B cell (primary cell): ENCODE results near the gene MALRD1. TPM values are rescaled to one million over a fixed set of nuclear protein-coding genes. Genes with fewer than 3 reads are reported as not detected.

Experiments used
- ATAC-seq: fragments of 200-7000 bp; cut with Tn5 transposase; one replicate; pipeline ENCODE4 v1.10.0; 2021; ENCODE audit warnings: low read depth, mild to moderate bottlenecking, moderate number of reproducible peaks, moderate library complexity
- CTCF ChIA-PET: fragments of 350-600 bp; sonication (Branson Sonifier 250); formaldehyde crosslinking; loops from one replicate; lab custom pipeline; 2021; ENCODE audit warnings: antibody characterized with exemption, inconsistent platforms; lab: Charles Lee
- POLR2A ChIA-PET: fragments of 350-600 bp; sonication (Branson Sonifier 250); formaldehyde crosslinking; loops from one replicate; lab custom pipeline; 2021; ENCODE audit warnings: antibody characterized with exemption; lab: Charles Lee
- DNase-seq: peaks from one replicate; pipeline ENCODE4 v3.0.0; 2013
- H2AFZ ChIP-seq: 2 replicates; pipeline ENCODE4 v1.6.1; 2012; ENCODE audit warnings: mild to moderate bottlenecking, low read depth, low read length; ENCODE audit not compliant: insufficient read depth, poor library complexity, severe bottlenecking
- H3K27ac ChIP-seq, 2 donors: 1 replicate in 1 of 2; 2 replicates in 1 of 2; pipeline ENCODE4 v1.5.1; 2012 to 2013; ENCODE audit warnings: low read length in 2 of 2, mild to moderate bottlenecking in 2 of 2, moderate library complexity in 1 of 2
- H3K27me3 ChIP-seq, 4 experiments: fragments of 200-600 bp in 1 of 4; sonication (generic) in 1 of 4; replicated peaks in 1 of 4; 1 replicate in 2 of 4; 2 replicates in 2 of 4; pipeline versions ENCODE4 v1.6.1 to v1.7.0; 2013 to 2016; ENCODE audit warnings: low read length in 3 of 4, mild to moderate bottlenecking in 2 of 4, mixed read lengths in 1 of 4, moderate library complexity in 1 of 4; ENCODE audit not compliant: insufficient read depth in 4 of 4, control insufficient read depth in 3 of 4; ENCODE audit errors: control extremely low read depth in 1 of 4
- H3K36me3 ChIP-seq, 2 experiments: replicated peaks in 1 of 2; 1 replicate in 1 of 2; 2 replicates in 1 of 2; pipeline versions ENCODE4 v1.6.1 to v1.7.1; 2013; ENCODE audit warnings: low read length in 1 of 2; ENCODE audit not compliant: insufficient read depth in 2 of 2, control insufficient read depth in 1 of 2; ENCODE audit errors: control extremely low read depth in 1 of 2, extremely low read depth in 1 of 2
- H3K4me1 ChIP-seq, 2 donors: fragments of 200-600 bp in 1 of 2; sonication (generic) in 1 of 2; 1 replicate in 1 of 2; 2 replicates in 1 of 2; pipeline versions ENCODE4 v1.5.1 to v1.6.1; 2013 to 2017; ENCODE audit warnings: low read length in 2 of 2; ENCODE audit not compliant: control insufficient read depth in 2 of 2, insufficient read depth in 2 of 2
- H3K4me2 ChIP-seq: replicated peaks from 2 replicates; pipeline ENCODE3; 2012; ENCODE audit warnings: mild to moderate bottlenecking, low read depth, low read length; ENCODE audit not compliant: poor library complexity, severe bottlenecking
- H3K4me3 ChIP-seq, 5 experiments: fragments of 200-600 bp in 1 of 5; sonication (generic) in 1 of 5; 1 replicate in 3 of 5; 2 replicates in 2 of 5; pipeline versions ENCODE4 v1.5.1 to v1.7.0; 2011 to 2016; ENCODE audit warnings: low read length in 4 of 5, mild to moderate bottlenecking in 4 of 5, low read depth in 2 of 5, control low read depth in 1 of 5, moderate library complexity in 1 of 5; ENCODE audit not compliant: insufficient read depth in 1 of 5; ENCODE audit errors: control extremely low read depth in 1 of 5, extremely low read depth in 1 of 5
- H3K79me2 ChIP-seq: fragments of 200-600 bp; sonication (generic); one replicate; pipeline ENCODE4 v1.6.0; 2016; ENCODE audit warnings: low read length; ENCODE audit not compliant: control insufficient read depth, insufficient read depth
- H3K9ac ChIP-seq: fragments of 200-600 bp; sonication (generic); 2 replicates; pipeline ENCODE4 v1.6.1; 2017; ENCODE audit warnings: mild to moderate bottlenecking, low read length, moderate library complexity
- H3K9me3 ChIP-seq, 3 donors: one replicate each; pipeline versions ENCODE4 v1.6.1 to v1.7.1; 2013; ENCODE audit warnings: low read length in 2 of 3; ENCODE audit not compliant: control insufficient read depth in 2 of 3, insufficient read depth in 1 of 3; ENCODE audit errors: control extremely low read depth in 1 of 3
- H4K20me1 ChIP-seq: 2 replicates; pipeline ENCODE4 v1.6.0; 2012; ENCODE audit warnings: mild to moderate bottlenecking, low read length; ENCODE audit not compliant: insufficient read depth, control insufficient read depth, poor library complexity, severe bottlenecking
- H3K27ac Mint-ChIP-seq: one replicate; pipeline ENCODE4 v1.8.0; 2021; ENCODE audit warnings: mixed read lengths
- H3K27me3 Mint-ChIP-seq: one replicate; pipeline ENCODE4 v1.8.0; 2021; ENCODE audit warnings: mixed read lengths
- H3K4me1 Mint-ChIP-seq: one replicate; pipeline ENCODE4 v1.8.0; 2021; ENCODE audit warnings: mixed read lengths
- H3K4me3 Mint-ChIP-seq: one replicate; pipeline ENCODE4 v1.8.0; 2021; ENCODE audit warnings: mixed read lengths
- H3K9me3 Mint-ChIP-seq: one replicate; pipeline ENCODE4 v1.8.0; 2022; ENCODE audit warnings: mixed read lengths; ENCODE audit not compliant: insufficient read depth
- EZH2 ChIP-seq: IDR thresholded peaks from 2 replicates; pipeline ENCODE4 v1.6.1; 2012; ENCODE audit warnings: borderline replicate concordance, low read depth, mild to moderate bottlenecking, moderate library complexity, low read length; ENCODE audit not compliant: insufficient read depth, poor library complexity, severe bottlenecking
- WGBS: methylation state at CpG from one replicate; pipeline ENCODE4 v1.1.5; 2013; ENCODE audit warnings: missing lambda C conversion rate; ENCODE audit not compliant: insufficient coverage; 5-methylcytosine and 5-hydroxymethylcytosine counted together
- intact Hi-C: fragments of 100-400 bp; cut with micrococcal nuclease; formaldehyde crosslinking; loops from one replicate; pipeline ENCODE4 v1.10.0; 2022
- polyA plus RNA-seq: library from polyadenylated mRNA; depleted of rRNA; stranded (reverse); fragments of >200 nt; gene quantifications from 2 replicates; pipeline ENCODE4 v1.2.3, GENCODE V29; 2012
- total RNA-seq, 2 donors: library from RNA; stranded (reverse); fragments of 120-200 nt in 1 of 2; gene quantifications; 1 replicate in 1 of 2; 2 replicates in 1 of 2; pipeline versions ENCODE4 v1.2.3 to v1.2.4, GENCODE V29; 2013 to 2022
- TF ChIP-seq, protein P1 (sequence below): fragments of 200-600 bp; IDR thresholded peaks from one replicate; pipeline ENCODE4 v1.8.0; 2022; ENCODE audit warnings: antibody characterized with exemption, mild to moderate bottlenecking

The MALRD1 gene
- total and polyA plus RNA-seq, 2 donors (not counting 1 experiment from before 2014, with no cell fraction given) = not detected

DNA sequence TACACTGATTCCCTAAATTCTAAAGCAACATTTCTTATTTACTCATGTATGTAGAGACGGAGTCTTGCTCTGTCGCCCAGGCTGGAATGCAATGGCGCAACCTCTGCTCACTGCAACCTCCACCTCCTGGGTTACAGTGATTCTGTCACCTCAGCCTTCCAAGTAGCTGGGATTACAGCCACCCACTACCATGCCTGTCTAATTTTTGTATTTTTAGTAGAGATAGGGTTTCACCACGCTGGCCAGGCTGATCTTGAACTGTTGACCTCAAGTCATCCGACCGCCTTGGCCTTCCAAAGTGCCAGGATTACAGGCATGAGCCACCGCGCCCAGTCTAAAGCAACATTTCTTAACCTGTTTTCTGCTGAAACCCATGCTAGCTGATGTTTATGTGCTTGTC is 540.0 kb downstream of the MALRD1 start:
- intact Hi-C loops = no loop called here
- 100% methylated on average over 4 of the region's 8 CpGs for WGBS

DNA sequence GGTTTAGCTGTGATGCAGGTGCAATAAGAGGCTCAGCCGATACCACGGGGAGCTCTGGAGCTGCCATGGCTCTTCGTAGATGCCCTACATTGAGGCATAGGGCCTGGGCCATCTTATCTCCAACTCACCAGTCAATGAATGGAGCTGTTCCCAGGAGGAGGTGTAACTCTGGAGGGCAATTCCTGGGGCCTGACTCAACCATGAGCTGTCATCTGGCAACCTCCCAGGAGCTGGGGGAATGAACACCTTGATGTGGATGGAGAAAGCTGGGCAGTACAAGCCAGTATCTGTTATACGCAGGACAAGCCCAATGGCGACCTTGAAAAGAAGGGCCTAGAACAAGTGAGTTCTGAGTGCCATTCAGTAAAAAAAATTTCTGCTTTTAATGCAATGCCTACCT is 543.7 kb downstream of the MALRD1 start:
- Mint-ChIP-seq H3K4me1 (no peaks in the 10 kb centered on the region), H3K27ac (no peak overlapping the region), H3K27me3 (no peaks in the 10 kb centered on the region), H3K9me3 (peaks cover 2% of the 10 kb centered on the region), H3K4me3 (no peak overlapping the region)
- Histone ChIP-seq H3K4me2 (no peak overlapping the region), H2AFZ (no peak overlapping the region), H3K4me1 (no peaks in the 10 kb centered on the region), H3K9ac (no peak overlapping the region), H3K79me2 (no peaks in the 10 kb centered on the region), H3K9me3 (peaks cover 0 to 8% (median 0%) of the 10 kb centered on the region in 3 donors), H3K4me3 (no peak overlapping the region), H3K36me3 (no peaks in the 10 kb centered on the region), H4K20me1 (no peaks in the 10 kb centered on the region), H3K27ac (no peak overlapping the region), H3K27me3 (no peaks in the 10 kb centered on the region)
- POLR2A ChIA-PET = no interaction called here
- no peak for ATAC-seq
- intact Hi-C loops = no loop called here
- no peak for DNase-seq
- TF ChIP-seq, protein P1, sequence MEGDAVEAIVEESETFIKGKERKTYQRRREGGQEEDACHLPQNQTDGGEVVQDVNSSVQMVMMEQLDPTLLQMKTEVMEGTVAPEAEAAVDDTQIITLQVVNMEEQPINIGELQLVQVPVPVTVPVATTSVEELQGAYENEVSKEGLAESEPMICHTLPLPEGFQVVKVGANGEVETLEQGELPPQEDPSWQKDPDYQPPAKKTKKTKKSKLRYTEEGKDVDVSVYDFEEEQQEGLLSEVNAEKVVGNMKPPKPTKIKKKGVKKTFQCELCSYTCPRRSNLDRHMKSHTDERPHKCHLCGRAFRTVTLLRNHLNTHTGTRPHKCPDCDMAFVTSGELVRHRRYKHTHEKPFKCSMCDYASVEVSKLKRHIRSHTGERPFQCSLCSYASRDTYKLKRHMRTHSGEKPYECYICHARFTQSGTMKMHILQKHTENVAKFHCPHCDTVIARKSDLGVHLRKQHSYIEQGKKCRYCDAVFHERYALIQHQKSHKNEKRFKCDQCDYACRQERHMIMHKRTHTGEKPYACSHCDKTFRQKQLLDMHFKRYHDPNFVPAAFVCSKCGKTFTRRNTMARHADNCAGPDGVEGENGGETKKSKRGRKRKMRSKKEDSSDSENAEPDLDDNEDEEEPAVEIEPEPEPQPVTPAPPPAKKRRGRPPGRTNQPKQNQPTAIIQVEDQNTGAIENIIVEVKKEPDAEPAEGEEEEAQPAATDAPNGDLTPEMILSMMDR = no peak
- TF ChIP-seq EZH2 = no peak
- CTCF ChIA-PET = interaction anchor here (1.0 kb wide), 1 partner anchor 54 kb away, joined by 3 read pairs; no protein-coding TSS in a partner anchor
- WGBS = no CpG with 5 or more reads among the region's 5 CpGs

More for the DNA sequence above, 540.0 kb downstream of the MALRD1 start:
- peaks cover 0 to 8% (median 0%) of the 10 kb centered on the region in 3 donors for H3K9me3 ChIP-seq
- H3K27ac ChIP-seq = no peak overlapping the region
- H3K4me3 ChIP-seq = no peak overlapping the region
- no peaks in the 10 kb centered on the region for H3K4me1 ChIP-seq
- ChIA-PET POLR2A (no interaction called here), CTCF (no interaction called here)
- no peak overlapping the region for H3K4me2 ChIP-seq
- H3K79me2 ChIP-seq = no peaks in the 10 kb centered on the region
- no peak overlapping the region for H3K4me3 Mint-ChIP-seq
- no peak overlapping the region for H3K27ac Mint-ChIP-seq
- no peaks in the 10 kb centered on the region for H3K27me3 Mint-ChIP-seq
- ATAC-seq (no peak), DNase-seq (no peak)
- no peak overlapping the region for H2AFZ ChIP-seq
- no peaks in the 10 kb centered on the region for H3K4me1 Mint-ChIP-seq
- TF ChIP-seq, protein P1 = no peak
- no peak for TF ChIP-seq EZH2
- no peaks in the 10 kb centered on the region for H3K36me3 ChIP-seq
- H4K20me1 ChIP-seq = no peaks in the 10 kb centered on the region
- no peak overlapping the region for H3K9ac ChIP-seq
- peaks cover 2% of the 10 kb centered on the region for H3K9me3 Mint-ChIP-seq
- no peaks in the 10 kb centered on the region for H3K27me3 ChIP-seq
